ENCODE data around the gene HMCN1.

- TF ChIP-seq POLR2A (IDR thresholded peaks at IDR 0.05; ENCODE audit: extremely low read depth, insufficient read length) = no peak
- no peak for TF ChIP-seq CTCF (IDR thresholded peaks at IDR 0.05; ENCODE audit: low read depth, low read length)
- no peak for TF ChIP-seq MAX (IDR thresholded peaks at IDR 0.05; ENCODE audit: low read depth, low read length)
- no peak for TF ChIP-seq MYC (IDR thresholded peaks at IDR 0.05; ENCODE audit: low read depth, low read length)
Observed at GRCh38 chr1:185921636-185922035, 187.4 kb downstream of the HMCN1 start.
